Neural cell (in vitro differentiated cells): ENCODE data around the gene SLC16A4.

Experiments used
- CTCF ChIP-seq: fragments of 450-650 bp; IDR thresholded peaks from 2 replicates; pipeline ENCODE4 v1.5.1; 2014; ENCODE audit warnings: antibody characterized with exemption, mild to moderate bottlenecking, moderate library complexity; ENCODE audit not compliant: poor library complexity, severe bottlenecking
- REST ChIP-seq: IDR thresholded peaks from 2 replicates; pipeline ENCODE4 v1.6.1; 2012; ENCODE audit warnings: borderline replicate concordance

DNA sequence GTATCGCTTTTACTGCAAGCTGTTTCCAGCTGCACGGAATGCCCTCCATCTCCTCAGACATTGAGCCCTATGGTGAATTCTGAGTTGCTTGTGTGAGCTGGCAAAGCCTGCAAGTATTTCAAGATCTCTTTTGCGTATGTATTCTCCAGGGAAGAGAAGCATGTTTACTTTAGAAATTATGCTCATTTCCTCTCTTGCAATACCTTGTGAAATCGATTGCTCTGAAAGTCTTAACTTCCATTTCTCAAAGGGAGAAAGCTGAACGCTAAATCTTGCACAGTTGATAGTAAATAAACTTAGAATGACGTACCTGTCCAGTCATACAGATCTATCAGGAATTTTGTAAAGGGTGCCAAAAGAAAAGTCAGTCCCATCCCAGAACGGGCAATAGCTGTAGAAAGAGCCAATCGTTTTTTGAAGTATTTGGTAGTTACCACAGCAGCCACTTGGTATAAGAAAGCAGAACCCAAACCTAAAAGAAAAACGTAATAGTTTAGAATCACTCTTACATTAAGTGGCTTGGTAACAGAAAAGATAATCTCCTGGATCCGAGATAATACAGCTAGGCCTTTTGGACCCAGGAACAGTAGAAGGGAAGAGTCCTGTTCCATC, 10.0 kb downstream of the SLC16A4 start:
- TF ChIP-seq CTCF (no peak), REST (no peak)
